Parathyroid adenoma (tissue), 2 donors: ENCODE results near the gene SAMM50.
A peak's percentile ranks its signal among the peaks of the same experiment; 100 is the strongest.

Experiments
- H2AFZ ChIP-seq: fragments of 300-600 bp; sonication (generic); one replicate; pipeline ENCODE4 v1.7.0; 2017; ENCODE audit warnings: antibody characterized with exemption, mild to moderate bottlenecking
- H3K27ac ChIP-seq: fragments of 300-600 bp; sonication (generic); one replicate; pipeline ENCODE4 v1.7.0; 2017
- H3K27me3 ChIP-seq: fragments of 300-600 bp; sonication (generic); one replicate; pipeline ENCODE4 v1.7.0; 2017; ENCODE audit warnings: low read length; ENCODE audit not compliant: control insufficient read depth, insufficient read depth
- H3K36me3 ChIP-seq: fragments of 300-600 bp; sonication (generic); one replicate; pipeline ENCODE4 v1.7.0; 2017; ENCODE audit warnings: low read length; ENCODE audit not compliant: control insufficient read depth, insufficient read depth
- H3K4me1 ChIP-seq: fragments of 300-600 bp; sonication (generic); one replicate; pipeline ENCODE4 v1.7.0; 2017; ENCODE audit warnings: control low read depth
- H3K4me2 ChIP-seq: fragments of 300-600 bp; sonication (generic); one replicate; pipeline ENCODE4 v1.7.0; 2017; ENCODE audit warnings: low read length
- H3K4me3 ChIP-seq: fragments of 300-600 bp; sonication (generic); one replicate; pipeline ENCODE4 v1.7.0; 2017; ENCODE audit warnings: low read depth, low read length
- H3K79me2 ChIP-seq: fragments of 300-600 bp; sonication (generic); one replicate; pipeline ENCODE4 v1.7.0; 2017; ENCODE audit warnings: control low read depth
- H3K9ac ChIP-seq: fragments of 300-600 bp; sonication (generic); one replicate; pipeline ENCODE4 v1.7.0; 2017; ENCODE audit warnings: mild to moderate bottlenecking
- H3K9me3 ChIP-seq: fragments of 300-600 bp; sonication (generic); one replicate; pipeline ENCODE4 v1.7.0; 2017; ENCODE audit warnings: low read length; ENCODE audit not compliant: control insufficient read depth
- CTCF ChIP-seq: fragments of 300-600 bp; sonication (generic); IDR thresholded peaks from one replicate; pipeline ENCODE4 v1.7.0; 2017; ENCODE audit warnings: antibody characterized with exemption, mild to moderate bottlenecking
- donor health status: primary hyperparathyroidism.

Gene SAMM50

GRCh38 chr22:43956805-43957463 lies 1.7 kb downstream of the SAMM50 start:
- peaks cover 4% of the 10 kb centered on the region for H3K4me1 ChIP-seq
- H3K79me2 ChIP-seq = peaks cover 16% of the 10 kb centered on the region
- no peaks in the 10 kb centered on the region for H3K27me3 ChIP-seq
- H2AFZ ChIP-seq = no peak overlapping the region
- peak overlapping the region; percentile 91 for H3K4me3 ChIP-seq
- TF ChIP-seq CTCF = no peak
- H3K36me3 ChIP-seq = no peaks in the 10 kb centered on the region
- peak overlapping the region; percentile 99 for H3K4me2 ChIP-seq
- no peaks in the 10 kb centered on the region for H3K9me3 ChIP-seq
- no peak overlapping the region for H3K9ac ChIP-seq
- peak overlapping the region; percentile 67 for H3K27ac ChIP-seq

GRCh38 chr22:43957871-43958270 lies 2.6 kb downstream of the SAMM50 start:
- Histone ChIP-seq H3K9ac (no peak overlapping the region), H3K4me1 (peaks cover 4% of the 10 kb centered on the region), H3K36me3 (no peaks in the 10 kb centered on the region), H3K9me3 (no peaks in the 10 kb centered on the region), H3K79me2 (peaks cover 19% of the 10 kb centered on the region), H3K4me2 (no peak overlapping the region), H3K4me3 (no peak overlapping the region), H2AFZ (no peak overlapping the region), H3K27me3 (no peaks in the 10 kb centered on the region), H3K27ac (no peak overlapping the region)
- no peak for TF ChIP-seq CTCF

- H3K36me3 ChIP-seq = no peaks in the 10 kb centered on the region
- no peaks in the 10 kb centered on the region for H3K9me3 ChIP-seq
- H3K27me3 ChIP-seq = no peaks in the 10 kb centered on the region
- no peak overlapping the region for H3K27ac ChIP-seq
- no peak overlapping the region for H3K4me3 ChIP-seq
- H2AFZ ChIP-seq = no peak overlapping the region
- H3K9ac ChIP-seq = no peak overlapping the region
- H3K4me1 ChIP-seq = no peaks in the 10 kb centered on the region
- no peak for TF ChIP-seq CTCF
- peaks cover 20% of the 10 kb centered on the region for H3K79me2 ChIP-seq
- H3K4me2 ChIP-seq = no peak overlapping the region
Measured at GRCh38 chr22:43964314-43964857, 9.1 kb downstream of the SAMM50 start.

DNA sequence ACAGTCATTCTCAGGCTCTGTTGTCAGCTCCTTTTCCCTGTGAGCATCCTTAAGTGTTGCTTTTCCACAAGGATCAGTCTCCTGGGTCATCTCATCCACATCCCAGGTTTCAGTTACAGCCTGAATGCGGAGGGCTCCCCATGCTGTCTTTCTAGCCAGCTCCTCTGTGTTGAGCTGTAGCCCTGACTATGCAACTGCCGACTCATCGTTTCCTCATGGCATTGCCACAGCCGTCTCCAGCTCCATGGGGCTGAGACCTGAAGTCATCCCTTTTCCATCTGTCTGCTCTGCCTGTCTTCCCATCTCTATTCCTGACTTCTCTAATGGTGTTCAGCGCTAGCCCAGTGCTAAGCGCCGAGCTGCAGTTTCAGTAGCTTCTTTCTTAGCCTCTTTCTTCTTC lies 11.8 kb downstream of the SAMM50 start:
- Histone ChIP-seq H2AFZ (no peak overlapping the region), H3K4me1 (no peaks in the 10 kb centered on the region), H3K27me3 (no peaks in the 10 kb centered on the region), H3K36me3 (no peaks in the 10 kb centered on the region), H3K9ac (no peak overlapping the region), H3K79me2 (peaks cover 6% of the 10 kb centered on the region), H3K9me3 (no peaks in the 10 kb centered on the region), H3K4me2 (no peak overlapping the region), H3K27ac (no peak overlapping the region), H3K4me3 (no peak overlapping the region)
- no peak for TF ChIP-seq CTCF

DNA sequence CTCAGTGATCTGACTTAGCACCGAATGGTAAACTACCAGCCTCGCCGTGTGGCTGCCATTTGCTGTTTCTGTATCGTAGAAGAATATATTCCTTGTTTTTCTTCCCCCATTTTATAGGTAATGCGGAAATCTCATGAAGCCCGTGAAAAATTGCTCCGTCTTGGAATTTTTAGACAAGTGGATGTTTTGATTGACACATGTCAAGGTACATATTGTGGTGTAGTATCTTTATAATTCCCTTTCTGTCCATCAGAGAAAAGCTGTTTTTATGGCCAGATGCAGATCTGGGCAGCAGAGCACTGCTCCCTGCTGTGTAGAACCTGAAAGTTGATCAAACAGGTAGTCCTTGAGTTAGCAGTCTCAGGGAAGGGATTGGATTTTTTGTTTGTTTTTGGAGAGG lies 13.4 kb downstream of the SAMM50 start:
- no peak overlapping the region for H3K9ac ChIP-seq
- no peaks in the 10 kb centered on the region for H3K27me3 ChIP-seq
- H3K79me2 ChIP-seq = peaks cover 4% of the 10 kb centered on the region
- no peaks in the 10 kb centered on the region for H3K36me3 ChIP-seq
- no peaks in the 10 kb centered on the region for H3K9me3 ChIP-seq
- no peak overlapping the region for H3K4me3 ChIP-seq
- no peak overlapping the region for H2AFZ ChIP-seq
- TF ChIP-seq CTCF = no peak
- no peak overlapping the region for H3K4me2 ChIP-seq
- no peak overlapping the region for H3K27ac ChIP-seq
- no peaks in the 10 kb centered on the region for H3K4me1 ChIP-seq
